MM.1S (cell line): ENCODE data around the gene PDE10A.

ENCODE experiments used
- DNase-seq: peaks from one replicate; pipeline ENCODE4 v3.0.0-alpha.2; 2015
- H2AFZ ChIP-seq: fragments of 300-600 bp; sonication (generic); 2 replicates; pipeline ENCODE4 v1.6.0; 2016; ENCODE audit warnings: antibody characterized with exemption, low read length
- H3F3A ChIP-seq: fragments of 300-600 bp; sonication (generic); 2 replicates; pipeline ENCODE4 v1.6.1; 2016; ENCODE audit warnings: mild to moderate bottlenecking, antibody characterized with exemption, low read length, moderate library complexity, mixed read lengths; ENCODE audit not compliant: insufficient read depth
- H3K27ac ChIP-seq: fragments of 300-600 bp; sonication (generic); 2 replicates; pipeline ENCODE4 v1.5.1; 2016; ENCODE audit warnings: mild to moderate bottlenecking, low read length
- H3K27me3 ChIP-seq: fragments of 300-600 bp; sonication (generic); replicated peaks from 2 replicates; pipeline ENCODE4 v1.6.0; 2016; ENCODE audit warnings: low read length; ENCODE audit not compliant: insufficient read depth
- H3K36me3 ChIP-seq: fragments of 300-600 bp; sonication (generic); replicated peaks from 2 replicates; pipeline ENCODE4 v1.6.1; 2016; ENCODE audit warnings: mild to moderate bottlenecking, low read length, mixed read lengths; ENCODE audit not compliant: insufficient read depth
- H3K4me1 ChIP-seq: fragments of 300-600 bp; sonication (generic); 2 replicates; pipeline ENCODE4 v1.6.1; 2016; ENCODE audit warnings: low read length, mixed read lengths
- H3K4me2 ChIP-seq: fragments of 300-600 bp; sonication (generic); 2 replicates; pipeline ENCODE4 v1.6.0; 2016; ENCODE audit warnings: low read depth, low read length
- H3K4me3 ChIP-seq: fragments of 300-600 bp; sonication (generic); 2 replicates; pipeline ENCODE4 v1.5.1; 2016; ENCODE audit warnings: low read length, mixed read lengths
- H3K79me2 ChIP-seq: fragments of 300-600 bp; sonication (generic); 2 replicates; pipeline ENCODE4 v1.6.1; 2016; ENCODE audit warnings: mixed run types, low read length, mixed read lengths
- H3K9ac ChIP-seq: fragments of 300-600 bp; sonication (generic); 2 replicates; pipeline ENCODE4 v1.6.1; 2016; ENCODE audit warnings: low read length, mixed read lengths
- H3K9me2 ChIP-seq: fragments of 300-600 bp; sonication (generic); replicated peaks from 2 replicates; pipeline ENCODE4 v1.6.1; 2016; ENCODE audit warnings: mild to moderate bottlenecking, low read length, mixed read lengths; ENCODE audit not compliant: insufficient read depth
- H3K9me3 ChIP-seq: fragments of 300-600 bp; sonication (generic); replicated peaks from 2 replicates; pipeline ENCODE4 v1.6.1; 2016; ENCODE audit warnings: mild to moderate bottlenecking, low read length, mixed read lengths; ENCODE audit not compliant: insufficient read depth
- H4K20me1 ChIP-seq: fragments of 300-600 bp; sonication (generic); 2 replicates; pipeline ENCODE4 v1.6.1; 2016; ENCODE audit warnings: mild to moderate bottlenecking, low read length, moderate library complexity, mixed read lengths; ENCODE audit not compliant: insufficient read depth
- CTCF ChIP-seq: fragments of 300-600 bp; sonication (generic); IDR thresholded peaks from 2 replicates; pipeline ENCODE4 v1.5.1; 2016; ENCODE audit warnings: antibody characterized with exemption, low read length, mixed read lengths
- EZH2 ChIP-seq: fragments of 300-600 bp; sonication (generic); optimal IDR thresholded peaks from 2 replicates; pipeline ENCODE3; 2017; ENCODE audit warnings: low read depth, mild to moderate bottlenecking, antibody characterized with exemption, low read length, mixed read lengths
- EZH2phosphoT487 ChIP-seq: fragments of 300-600 bp; sonication (generic); IDR thresholded peaks from 2 replicates; pipeline ENCODE4 v1.6.1; 2018; ENCODE audit warnings: antibody characterized with exemption, low read length

PDE10A gene

GRCh38 chr6:165674155-165675029 lies 11.4 kb upstream of the PDE10A start:
- Histone ChIP-seq H3K27ac (no peak overlapping the region), H3K9ac (no peak overlapping the region), H2AFZ (no peak overlapping the region), H3K27me3 (no peaks in the 10 kb centered on the region), H3K4me2 (no peak overlapping the region), H3K4me3 (no peak overlapping the region), H3K9me3 (no peaks in the 10 kb centered on the region), H3K36me3 (no peaks in the 10 kb centered on the region), H3K9me2 (no peaks in the 10 kb centered on the region), H4K20me1 (no peaks in the 10 kb centered on the region), H3K4me1 (no peaks in the 10 kb centered on the region), H3F3A (no peaks in the 10 kb centered on the region), H3K79me2 (no peaks in the 10 kb centered on the region)
- DNase-seq, result no peak
- TF ChIP-seq CTCF, result no peak
- TF ChIP-seq EZH2, result no peak
- no peak for TF ChIP-seq EZH2phosphoT487

- DNase-seq, result no peak
- H3K4me2 ChIP-seq, result no peak overlapping the region
- H3K27me3 ChIP-seq, result no peaks in the 10 kb centered on the region
- H3K36me3 ChIP-seq, result no peaks in the 10 kb centered on the region
- no peaks in the 10 kb centered on the region for H3K79me2 ChIP-seq
- H3K9me3 ChIP-seq, result no peaks in the 10 kb centered on the region
- H3K27ac ChIP-seq, result no peak overlapping the region
- no peaks in the 10 kb centered on the region for H3F3A ChIP-seq
- no peak overlapping the region for H3K4me3 ChIP-seq
- H3K9ac ChIP-seq, result no peak overlapping the region
- H4K20me1 ChIP-seq, result no peaks in the 10 kb centered on the region
- H3K4me1 ChIP-seq, result no peaks in the 10 kb centered on the region
- TF ChIP-seq EZH2 (no peak), EZH2phosphoT487 (no peak), CTCF (no peak)
- no peaks in the 10 kb centered on the region for H3K9me2 ChIP-seq
- no peak overlapping the region for H2AFZ ChIP-seq
Measured at GRCh38 chr6:165671222-165671768, 8.3 kb upstream of the PDE10A start.

- H4K20me1 ChIP-seq, result no peaks in the 10 kb centered on the region
- H3K9me3 ChIP-seq, result no peaks in the 10 kb centered on the region
- H2AFZ ChIP-seq, result no peak overlapping the region
- H3K36me3 ChIP-seq, result no peaks in the 10 kb centered on the region
- H3K4me2 ChIP-seq, result no peak overlapping the region
- H3K9ac ChIP-seq, result no peak overlapping the region
- H3K27ac ChIP-seq, result no peak overlapping the region
- H3K4me1 ChIP-seq, result no peaks in the 10 kb centered on the region
- no peak overlapping the region for H3K4me3 ChIP-seq
- no peak for TF ChIP-seq EZH2phosphoT487
- TF ChIP-seq CTCF, result no peak
- no peak for TF ChIP-seq EZH2
- H3K79me2 ChIP-seq, result no peaks in the 10 kb centered on the region
- no peaks in the 10 kb centered on the region for H3K9me2 ChIP-seq
- H3K27me3 ChIP-seq, result no peaks in the 10 kb centered on the region
- no peak for DNase-seq
- no peaks in the 10 kb centered on the region for H3F3A ChIP-seq
Measured at GRCh38 chr6:165668951-165669350, 5.9 kb upstream of the PDE10A start.
